Fibroblast of lung (primary cell): ENCODE measurements around the gene ETNK2. TPM values are rescaled to one million over a fixed set of nuclear protein-coding genes. Genes with fewer than 3 reads are reported as not detected.
"Not testable (repeated sequence)": the region's sequence is repeated elsewhere in the genome, so short reads cannot be mapped to it uniquely, and the experiment has no call there.

Experiments
- DNase-seq, 2 donors: peaks; one replicate each; pipeline versions ENCODE4 v3.0.0 to v3.0.0-alpha.2; 2010; ENCODE audit warnings: low read depth in 2 of 2
- H2AFZ ChIP-seq: 2 replicates; pipeline ENCODE4 v1.5.1; 2012; ENCODE audit warnings: low read length, control low read depth, inconsistent platforms
- H3K27ac ChIP-seq: 2 replicates; pipeline ENCODE4 v1.5.1; 2011; ENCODE audit warnings: low read length, control low read depth; ENCODE audit not compliant: insufficient read depth
- H3K27me3 ChIP-seq: 2 replicates; pipeline ENCODE4 v1.5.1; 2011; ENCODE audit warnings: mild to moderate bottlenecking, low read length; ENCODE audit not compliant: control insufficient read depth, insufficient read depth
- H3K36me3 ChIP-seq: 2 replicates; pipeline ENCODE4 v1.5.1; 2011; ENCODE audit warnings: low read length; ENCODE audit not compliant: control insufficient read depth, insufficient read depth
- H3K4me1 ChIP-seq: 2 replicates; pipeline ENCODE4 v1.5.1; 2011; ENCODE audit warnings: low read length; ENCODE audit not compliant: control insufficient read depth, insufficient read depth; ENCODE audit errors: extremely low read depth
- H3K4me2 ChIP-seq: 2 replicates; pipeline ENCODE4 v1.5.1; 2011; ENCODE audit warnings: low read length, control low read depth; ENCODE audit not compliant: insufficient read depth; ENCODE audit errors: extremely low read depth
- H3K4me3 ChIP-seq, 4 experiments: fragments of 200-600 bp in 1 of 4; sonication (generic) in 1 of 4; replicated peaks in 1 of 4; 2 replicates each; pipeline ENCODE4 v1.5.1; 2011 to 2016; ENCODE audit warnings: low read length in 4 of 4, low read depth in 3 of 4, mild to moderate bottlenecking in 3 of 4, control low read depth in 2 of 4, inconsistent platforms in 1 of 4, mixed read lengths in 1 of 4; ENCODE audit not compliant: insufficient read depth in 1 of 4; ENCODE audit errors: control extremely low read depth in 1 of 4
- H3K79me2 ChIP-seq: 2 replicates; pipeline ENCODE4 v1.5.1; 2012; ENCODE audit warnings: mild to moderate bottlenecking, low read length, inconsistent platforms; ENCODE audit not compliant: control insufficient read depth, insufficient read depth
- H3K9ac ChIP-seq: 2 replicates; pipeline ENCODE4 v1.5.1; 2011; ENCODE audit warnings: mild to moderate bottlenecking, low read length, control low read depth; ENCODE audit not compliant: insufficient read depth
- H3K9me3 ChIP-seq: 2 replicates; pipeline ENCODE4 v1.5.1; 2012; ENCODE audit warnings: low read depth, low read length; ENCODE audit not compliant: control insufficient read depth, insufficient read depth
- H4K20me1 ChIP-seq: 2 replicates; pipeline ENCODE4 v1.5.1; 2011; ENCODE audit warnings: low read length; ENCODE audit not compliant: control insufficient read depth, insufficient read depth; ENCODE audit errors: extremely low read depth
- CTCF ChIP-seq, 2 donors: IDR thresholded peaks in 1 of 2; conservative IDR thresholded peaks in 1 of 2; 1 replicate in 1 of 2; 2 replicates in 1 of 2; pipeline ENCODE4 v1.5.1; 2011 to 2012; ENCODE audit warnings: low read length in 2 of 2, control low read depth in 1 of 2, inconsistent platforms in 1 of 2, low read depth in 1 of 2, mild to moderate bottlenecking in 1 of 2
- EZH2 ChIP-seq: IDR thresholded peaks from 2 replicates; pipeline ENCODE4 v1.5.1; 2012; ENCODE audit warnings: low read length, control low read depth, mild to moderate bottlenecking; ENCODE audit errors: missing control alignments
- polyA plus RNA-seq, 2 donors: library from polyadenylated mRNA; depleted of rRNA in 1 of 2; stranded (reverse) in 1 of 2; unstranded in 1 of 2; fragments of >200 nt; gene quantifications; 2 replicates each; pipeline ENCODE4 v1.2.1, GENCODE V29; 2011 to 2012; ENCODE audit warnings: missing spikeins in 1 of 2
- total RNA-seq: library from RNA; depleted of rRNA; stranded (reverse); fragments of >200 nt; gene quantifications from 2 replicates; pipeline ENCODE4 v1.2.1, GENCODE V29; 2014

ETNK2 gene
- total and polyA plus RNA-seq, 2 donors (not counting 1 experiment from before 2014, with no cell fraction given) = 1.7 to 4.0 TPM

DNA sequence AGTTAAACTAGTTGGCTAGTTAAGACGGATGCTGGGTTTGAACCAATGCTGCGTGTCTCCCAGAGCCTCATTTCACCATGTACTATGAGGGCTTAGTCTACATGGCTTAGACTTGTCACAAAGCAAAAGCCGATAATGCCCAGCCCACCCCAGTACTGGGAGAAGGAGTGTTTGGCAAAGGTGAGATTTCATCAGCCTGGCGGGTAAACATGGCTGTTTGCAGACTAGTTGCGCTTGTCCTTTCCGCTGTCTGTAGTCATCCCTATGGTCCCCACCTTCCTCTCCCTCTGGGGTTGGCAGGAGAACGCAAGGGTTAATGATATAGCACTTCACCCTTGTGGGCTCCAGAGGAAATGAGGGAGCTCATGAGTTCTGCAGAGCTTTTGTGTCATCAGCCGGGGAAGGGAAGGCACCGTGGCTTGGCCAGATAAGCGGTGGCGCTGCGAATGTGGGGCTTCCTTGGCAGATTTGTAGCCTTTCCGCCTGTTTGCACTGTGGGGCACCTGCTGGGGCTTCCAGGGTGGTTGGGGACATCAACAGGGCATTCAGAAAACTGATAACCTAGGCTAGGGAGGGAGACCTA is 49.7 kb downstream of the ETNK2 start:
- no peak overlapping the region for H3K27ac ChIP-seq
- no peak for DNase-seq
- TF ChIP-seq EZH2 (no peak), CTCF (conservative IDR thresholded peaks at IDR 0.05 in 1 of 2, IDR thresholded peaks at IDR 0.05 in 1 of 2; ENCODE audit: low read depth in 1 of 2, low read length in 2 of 2) (no peak)
- no peaks in the 10 kb centered on the region for H3K79me2 ChIP-seq
- peaks cover 18% of the 10 kb centered on the region for H3K4me1 ChIP-seq
- H3K4me3 ChIP-seq = no peak overlapping the region
- H3K36me3 ChIP-seq = no peaks in the 10 kb centered on the region
- H2AFZ ChIP-seq = no peak overlapping the region
- H3K9me3 ChIP-seq = no peaks in the 10 kb centered on the region
- no peak overlapping the region for H3K9ac ChIP-seq
- no peak overlapping the region for H3K4me2 ChIP-seq
- no peaks in the 10 kb centered on the region for H3K27me3 ChIP-seq
- H4K20me1 ChIP-seq = no peaks in the 10 kb centered on the region

DNA sequence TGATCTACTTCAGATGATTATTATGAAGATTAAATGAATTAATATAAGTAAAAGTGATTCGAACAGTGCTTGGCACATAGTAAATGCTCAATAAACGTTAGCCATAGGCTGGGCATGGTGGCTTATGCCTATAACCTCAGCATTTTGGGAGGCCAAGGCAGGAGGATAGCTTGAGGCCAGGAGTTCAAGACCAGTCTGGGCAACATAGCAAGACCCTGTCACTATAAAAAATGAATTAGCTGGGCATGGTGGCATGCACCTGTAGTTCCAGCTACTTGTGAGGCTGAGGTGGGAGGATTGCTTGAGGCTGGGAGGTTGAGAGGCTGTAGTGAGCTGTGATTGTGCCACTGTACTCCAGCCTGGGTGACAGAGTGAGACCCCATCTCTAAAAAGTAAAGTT is 52.1 kb downstream of the ETNK2 start:
- not testable (repeated sequence) for H3K27me3 ChIP-seq, H3K9me3 ChIP-seq, H3K27ac ChIP-seq, DNase-seq, H4K20me1 ChIP-seq, H3K4me2 ChIP-seq, H3K36me3 ChIP-seq, H3K9ac ChIP-seq, H3K4me3 ChIP-seq, H3K79me2 ChIP-seq, H2AFZ ChIP-seq
- peaks cover 18% of the 10 kb centered on the region for H3K4me1 ChIP-seq

GRCh38 chr1:204098683-204099082 is 53.2 kb downstream of the ETNK2 start:
- DNase-seq = no peak
- H3K79me2 ChIP-seq = no peaks in the 10 kb centered on the region
- TF ChIP-seq CTCF (conservative IDR thresholded peaks at IDR 0.05 in 1 of 2, IDR thresholded peaks at IDR 0.05 in 1 of 2; ENCODE audit: low read depth in 1 of 2, low read length in 2 of 2) (no peak), EZH2 (no peak)

More at GRCh38 chr1:204098683-204099082, 53.2 kb downstream of the ETNK2 start:
- no peak overlapping the region for H2AFZ ChIP-seq
- H4K20me1 ChIP-seq = no peaks in the 10 kb centered on the region
- no peak overlapping the region for H3K9ac ChIP-seq
- H3K36me3 ChIP-seq = no peaks in the 10 kb centered on the region
- H3K4me1 ChIP-seq = peaks cover 10% of the 10 kb centered on the region
- H3K4me2 ChIP-seq = no peak overlapping the region
- H3K4me3 ChIP-seq = no peak overlapping the region
- H3K9me3 ChIP-seq = no peaks in the 10 kb centered on the region
- H3K27me3 ChIP-seq = no peaks in the 10 kb centered on the region
- no peak overlapping the region for H3K27ac ChIP-seq
